ENCODE data around the gene GCGR.

The GCGR gene

GRCh38 chr17:81811705-81812570 lies 8.0 kb downstream of the GCGR start:
- no peak for DNase-seq (ENCODE audit: low read depth in 1 of 2, low spot score in 1 of 2)

- DNase-seq (ENCODE audit: low read depth in 1 of 2, low spot score in 1 of 2): no peak
Measured at GRCh38 chr17:81812571-81813370, 8.8 kb downstream of the GCGR start.

GRCh38 chr17:81813371-81813684 lies 9.4 kb downstream of the GCGR start:
- no peak for DNase-seq (ENCODE audit: low read depth in 1 of 2, low spot score in 1 of 2)

GRCh38 chr17:81813861-81814683 lies 10.1 kb downstream of the GCGR start:
- DNase-seq (ENCODE audit: low read depth in 1 of 2, low spot score in 1 of 2): no peak

- DNase-seq (ENCODE audit: low read depth in 1 of 2, low spot score in 1 of 2): no peak
Measured at GRCh38 chr17:81814748-81815645, 11.0 kb downstream of the GCGR start.

- DNase-seq (ENCODE audit: low read depth in 1 of 2, low spot score in 1 of 2): no peak
Measured at GRCh38 chr17:81815646-81815986, 11.7 kb downstream of the GCGR start.

GRCh38 chr17:81817758-81818147 lies 13.8 kb downstream of the GCGR start:
- DNase-seq (ENCODE audit: low read depth in 1 of 2, low spot score in 1 of 2): no peak

GRCh38 chr17:81819708-81820107 lies 15.8 kb downstream of the GCGR start:
- DNase-seq (ENCODE audit: low read depth in 1 of 2, low spot score in 1 of 2): no peak

GRCh38 chr17:81821147-81821546 lies 17.2 kb downstream of the GCGR start:
- no peak for DNase-seq (ENCODE audit: low read depth in 1 of 2, low spot score in 1 of 2)

- no peak for DNase-seq (ENCODE audit: low read depth in 1 of 2, low spot score in 1 of 2)
Measured at GRCh38 chr17:81821603-81822311, 17.8 kb downstream of the GCGR start.

- no peak for DNase-seq (ENCODE audit: low read depth in 1 of 2, low spot score in 1 of 2)
Measured at GRCh38 chr17:81822312-81822637, 18.3 kb downstream of the GCGR start.

GRCh38 chr17:81822996-81823819 lies 19.3 kb downstream of the GCGR start:
- DNase-seq (ENCODE audit: low read depth in 1 of 2, low spot score in 1 of 2): no peak

GRCh38 chr17:81823820-81824550 lies 20.0 kb downstream of the GCGR start:
- no peak for DNase-seq (ENCODE audit: low read depth in 1 of 2, low spot score in 1 of 2)

- DNase-seq (ENCODE audit: low read depth in 1 of 2, low spot score in 1 of 2): no peak
Measured at GRCh38 chr17:81824595-81824994, 20.6 kb downstream of the GCGR start.

GRCh38 chr17:81825841-81826466 lies 22.0 kb downstream of the GCGR start:
- no peak for DNase-seq (ENCODE audit: low read depth in 1 of 2, low spot score in 1 of 2)

GRCh38 chr17:81828656-81829055 lies 24.7 kb downstream of the GCGR start:
- DNase-seq (ENCODE audit: low read depth in 1 of 2, low spot score in 1 of 2): no peak

- DNase-seq (ENCODE audit: low read depth in 1 of 2, low spot score in 1 of 2): no peak
Measured at GRCh38 chr17:81829858-81830257, 25.9 kb downstream of the GCGR start.

GRCh38 chr17:81831563-81831956 lies 27.6 kb downstream of the GCGR start:
- no peak for DNase-seq (ENCODE audit: low read depth in 1 of 2, low spot score in 1 of 2)
